Left ventricle myocardium inferior (tissue), 1 donor: Measurements from ENCODE around the gene TEX19. TPM values are rescaled to one million over a fixed set of nuclear protein-coding genes. Genes with fewer than 3 reads are reported as not detected.

ENCODE experiments used
- DNase-seq: peaks from one replicate; pipeline ENCODE4 v3.0.0-alpha.2; 2020
- H3K27ac ChIP-seq: fragments of 200-600 bp; replicated peaks from 2 replicates; pipeline ENCODE4 v1.8.0; 2021
- H3K27me3 ChIP-seq: fragments of 200-600 bp; 2 replicates; pipeline ENCODE4 v1.8.0; 2021; ENCODE audit warnings: low read depth
- H3K36me3 ChIP-seq: fragments of 200-600 bp; 2 replicates; pipeline ENCODE4 v1.8.0; 2021
- H3K4me1 ChIP-seq: fragments of 200-600 bp; 2 replicates; pipeline ENCODE4 v1.8.0; 2021
- H3K4me3 ChIP-seq: fragments of 200-600 bp; 2 replicates; pipeline ENCODE4 v1.8.0; 2021; ENCODE audit warnings: mild to moderate bottlenecking, moderate library complexity
- H3K9me3 ChIP-seq: fragments of 200-600 bp; replicated peaks from 2 replicates; pipeline ENCODE4 v1.8.0; 2021
- intact Hi-C: fragments of 100-400 bp; cut with micrococcal nuclease; formaldehyde crosslinking; loops from one replicate; pipeline ENCODE4 v1.11.0; 2022
- total RNA-seq: library from RNA; stranded (reverse); fragmentation: NEBNext Ultra II Directional; extraction: Animal tissue kit (Norgen Biotek cat#: 25700); gene quantifications from one replicate; pipeline ENCODE4 v1.2.1, GENCODE V29; 2021
- TF ChIP-seq, protein P1 (sequence below): fragments of 200-600 bp; IDR thresholded peaks from 2 replicates; pipeline ENCODE4 v1.8.0; 2021; ENCODE audit warnings: antibody characterized with exemption, mild to moderate bottlenecking, borderline replicate concordance
- donor health status: DM: no; HTN: yes; CAD: no; lungs with severe emphysema.

The TEX19 gene
- total RNA-seq, 1 donor from 2014 or later, result not detected

DNA sequence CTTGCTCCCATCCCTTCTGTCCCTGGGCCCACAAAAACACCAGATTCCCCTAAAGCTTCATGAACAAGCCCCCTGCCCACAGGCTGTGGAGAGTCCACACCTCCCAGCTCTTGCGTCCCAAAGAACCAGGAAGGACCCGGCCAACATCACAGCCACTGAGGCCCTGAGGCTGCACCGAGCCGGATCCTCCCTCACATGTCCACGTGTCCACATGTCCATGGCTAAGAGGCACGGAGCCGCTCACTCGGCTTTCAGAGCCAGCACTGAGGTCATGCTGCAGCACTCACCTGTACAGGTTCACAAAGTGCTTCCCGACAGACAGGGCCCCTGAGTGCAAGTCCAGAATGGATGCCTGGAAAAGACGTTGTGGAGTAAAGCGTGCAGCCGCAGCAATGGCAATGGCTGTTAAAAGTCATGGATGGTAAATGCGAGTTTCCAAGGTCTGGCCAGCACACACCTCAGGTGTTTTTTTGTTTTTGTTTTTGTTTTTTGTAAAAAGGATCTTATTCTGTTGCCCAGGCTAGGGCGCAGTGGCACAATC is 47.2 kb downstream of the TEX19 start:
- no peak for DNase-seq
- intact Hi-C loops, result no loop called here
- Histone ChIP-seq H3K27ac (no peak overlapping the region), H3K27me3 (no peaks in the 10 kb centered on the region), H3K4me1 (peaks cover 15% of the 10 kb centered on the region), H3K36me3 (peaks cover 42% of the 10 kb centered on the region), H3K9me3 (no peaks in the 10 kb centered on the region), H3K4me3 (no peak overlapping the region)
- TF ChIP-seq, protein P1, sequence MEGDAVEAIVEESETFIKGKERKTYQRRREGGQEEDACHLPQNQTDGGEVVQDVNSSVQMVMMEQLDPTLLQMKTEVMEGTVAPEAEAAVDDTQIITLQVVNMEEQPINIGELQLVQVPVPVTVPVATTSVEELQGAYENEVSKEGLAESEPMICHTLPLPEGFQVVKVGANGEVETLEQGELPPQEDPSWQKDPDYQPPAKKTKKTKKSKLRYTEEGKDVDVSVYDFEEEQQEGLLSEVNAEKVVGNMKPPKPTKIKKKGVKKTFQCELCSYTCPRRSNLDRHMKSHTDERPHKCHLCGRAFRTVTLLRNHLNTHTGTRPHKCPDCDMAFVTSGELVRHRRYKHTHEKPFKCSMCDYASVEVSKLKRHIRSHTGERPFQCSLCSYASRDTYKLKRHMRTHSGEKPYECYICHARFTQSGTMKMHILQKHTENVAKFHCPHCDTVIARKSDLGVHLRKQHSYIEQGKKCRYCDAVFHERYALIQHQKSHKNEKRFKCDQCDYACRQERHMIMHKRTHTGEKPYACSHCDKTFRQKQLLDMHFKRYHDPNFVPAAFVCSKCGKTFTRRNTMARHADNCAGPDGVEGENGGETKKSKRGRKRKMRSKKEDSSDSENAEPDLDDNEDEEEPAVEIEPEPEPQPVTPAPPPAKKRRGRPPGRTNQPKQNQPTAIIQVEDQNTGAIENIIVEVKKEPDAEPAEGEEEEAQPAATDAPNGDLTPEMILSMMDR, result no peak

DNA sequence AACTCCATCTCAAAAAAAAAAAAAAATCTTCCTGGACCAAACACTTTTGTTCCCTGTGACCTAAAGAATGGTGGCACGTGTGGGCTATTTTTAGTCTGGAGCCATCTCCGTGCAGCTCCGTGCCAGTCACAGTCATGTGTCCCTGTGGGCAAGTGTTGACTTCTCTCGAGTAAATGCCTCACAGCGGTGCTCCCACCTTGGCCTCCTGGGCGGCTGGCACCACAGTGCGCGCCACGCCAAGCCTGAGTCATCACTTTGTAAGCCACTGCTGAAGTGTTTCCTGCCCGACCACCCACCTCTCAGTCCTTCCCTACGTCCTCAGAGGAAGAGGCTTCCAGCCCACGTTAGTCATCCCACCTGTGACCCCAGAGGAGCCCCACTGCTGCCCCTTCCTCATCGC is 48.2 kb downstream of the TEX19 start:
- Histone ChIP-seq H3K36me3 (peaks cover 32% of the 10 kb centered on the region), H3K9me3 (no peaks in the 10 kb centered on the region), H3K27ac (peak overlapping the region; percentile 52), H3K4me1 (peaks cover 15% of the 10 kb centered on the region), H3K27me3 (no peaks in the 10 kb centered on the region), H3K4me3 (no peak overlapping the region)
- peak; percentile 52 for DNase-seq
- intact Hi-C loops, result no loop called here
- TF ChIP-seq, protein P1, result no peak

DNA sequence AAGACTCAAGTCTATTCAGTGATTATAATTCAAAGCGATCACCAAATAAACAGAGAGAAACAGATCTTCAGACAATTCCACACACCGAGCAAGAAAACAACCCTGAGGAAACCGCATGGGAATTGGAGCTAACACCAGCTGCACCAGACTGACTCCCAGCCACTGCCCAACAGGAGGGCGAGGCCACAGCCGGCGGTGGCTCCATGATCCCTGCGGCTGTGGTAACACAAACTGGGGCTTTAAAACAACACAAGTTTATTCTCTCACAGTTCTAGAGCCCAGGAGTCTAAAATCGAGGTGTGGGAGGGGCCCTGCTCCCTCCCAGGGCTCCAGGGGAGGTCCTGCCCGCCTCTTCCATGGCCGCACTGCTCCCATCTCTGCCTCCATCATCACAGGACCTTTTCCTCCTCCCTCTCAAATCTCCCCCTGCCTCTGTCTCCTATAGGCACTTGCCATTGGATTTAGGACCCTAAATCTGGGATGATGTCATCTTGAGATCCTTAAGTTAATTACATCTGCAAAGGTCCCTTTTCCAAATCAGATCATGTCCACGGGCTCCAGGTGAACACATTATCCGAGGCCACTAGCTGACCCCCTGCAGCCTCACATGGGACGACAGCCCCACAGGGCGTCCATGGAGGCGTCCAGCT is 49.4 kb downstream of the TEX19 start:
- no peak for DNase-seq
- H3K36me3 ChIP-seq, result peaks cover 20% of the 10 kb centered on the region
- H3K27me3 ChIP-seq, result no peaks in the 10 kb centered on the region
- H3K27ac ChIP-seq, result no peak overlapping the region
- H3K4me1 ChIP-seq, result peaks cover 23% of the 10 kb centered on the region
- intact Hi-C loops, result no loop called here
- TF ChIP-seq, protein P1, result no peak
- no peaks in the 10 kb centered on the region for H3K9me3 ChIP-seq
- H3K4me3 ChIP-seq, result no peak overlapping the region

DNA sequence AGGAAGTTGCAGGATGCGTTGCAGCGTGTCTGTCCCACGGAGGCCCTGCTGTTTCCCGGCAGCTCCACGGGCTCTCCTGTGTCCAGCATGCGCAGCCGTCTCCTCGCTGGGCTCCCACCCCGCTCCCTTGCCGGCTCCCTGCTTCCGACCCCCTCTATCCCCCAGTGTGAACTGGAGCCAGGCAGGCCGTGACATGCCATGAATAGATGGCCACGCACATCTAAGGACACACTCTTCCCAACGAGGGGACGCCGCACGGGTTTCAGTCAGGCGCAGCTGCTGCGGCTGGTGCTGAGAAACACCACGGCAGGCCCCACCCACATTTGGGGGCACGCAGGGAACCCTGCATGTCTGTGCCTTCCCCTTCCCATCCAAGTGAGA is 49.9 kb downstream of the TEX19 start:
- H3K4me3 ChIP-seq, result no peak overlapping the region
- no peak for DNase-seq
- H3K27ac ChIP-seq, result no peak overlapping the region
- intact Hi-C loops, result no loop called here
- peaks cover 15% of the 10 kb centered on the region for H3K36me3 ChIP-seq
- TF ChIP-seq, protein P1, result no peak
- no peaks in the 10 kb centered on the region for H3K9me3 ChIP-seq
- H3K4me1 ChIP-seq, result peaks cover 23% of the 10 kb centered on the region
- no peaks in the 10 kb centered on the region for H3K27me3 ChIP-seq

DNA sequence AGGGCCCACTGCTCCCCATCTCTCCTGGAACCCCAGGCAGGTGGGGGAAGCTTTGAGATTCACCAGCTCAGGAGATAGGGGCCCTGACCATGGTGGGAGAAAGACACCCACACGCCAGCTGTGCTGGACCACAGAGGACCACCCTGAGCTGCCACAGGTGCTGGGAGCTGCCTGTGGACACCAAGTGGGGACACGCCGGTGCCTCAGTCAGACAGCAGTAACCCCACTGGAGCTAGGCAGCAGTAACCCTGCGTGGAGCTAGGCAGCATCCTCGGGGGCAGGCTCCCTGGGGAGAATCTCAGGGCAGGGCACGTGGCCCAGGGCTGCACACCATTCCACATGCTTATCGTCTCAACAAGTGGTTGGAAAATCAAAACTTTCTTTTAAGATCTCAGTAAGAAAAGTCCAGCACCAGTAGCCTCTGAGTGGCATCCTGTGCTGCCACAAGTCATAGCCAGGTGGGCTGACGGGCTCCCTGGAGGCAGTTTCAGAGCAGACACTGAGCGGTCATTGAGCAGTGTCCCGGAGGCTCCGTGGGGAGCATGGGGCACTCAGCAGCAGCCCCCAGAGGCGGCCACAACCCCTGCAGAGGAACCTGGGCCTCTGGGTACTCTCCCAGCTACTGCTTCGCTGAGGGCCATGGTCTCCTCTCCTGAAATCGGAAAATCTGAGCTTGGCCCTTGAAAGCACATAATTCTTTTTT is 51.1 kb downstream of the TEX19 start:
- Histone ChIP-seq H3K27ac (no peak overlapping the region), H3K27me3 (no peaks in the 10 kb centered on the region), H3K4me1 (peaks cover 32% of the 10 kb centered on the region), H3K4me3 (no peak overlapping the region), H3K36me3 (peaks cover 10% of the 10 kb centered on the region), H3K9me3 (no peaks in the 10 kb centered on the region)
- no peak for DNase-seq
- TF ChIP-seq, protein P1, result no peak
- intact Hi-C loops, result loop anchor here (5.0 kb wide), 1 partner anchor 58 kb away; no protein-coding TSS in a partner anchor
